Adrenal gland (tissue), 12 donors: ENCODE data around the gene KLHL14. TPM values are rescaled to one million over a fixed set of nuclear protein-coding genes. Genes with fewer than 3 reads are reported as not detected.

Source experiments
- DNase-seq, 7 donors: peaks; one replicate each; pipeline ENCODE4 v3.0.0-alpha.2; 2019 to 2020
- H3K27ac ChIP-seq, 5 donors: fragments of 200-600 bp; sonication (generic) in 4 of 5; 1 replicate in 3 of 5; 2 replicates in 2 of 5; pipeline versions ENCODE4 v1.5.1 to v1.8.0; 2016 to 2020; ENCODE audit warnings: mild to moderate bottlenecking in 1 of 5
- H3K27me3 ChIP-seq: fragments of 200-600 bp; 2 replicates; pipeline ENCODE4 v1.8.0; 2021
- H3K36me3 ChIP-seq, 2 donors: fragments of 200-600 bp; replicated peaks in 1 of 2; 1 replicate in 1 of 2; 2 replicates in 1 of 2; pipeline versions ENCODE4 v1.5.1 to v1.8.0; 2018 to 2022
- H3K4me1 ChIP-seq, 2 donors: fragments of 200-600 bp; replicated peaks in 1 of 2; 1 replicate in 1 of 2; 2 replicates in 1 of 2; pipeline versions ENCODE4 v1.5.1 to v1.8.0; 2018 to 2021
- H3K4me3 ChIP-seq, 4 donors: fragments of 200-600 bp; sonication (generic) in 3 of 4; one replicate each; pipeline ENCODE4 v1.5.1; 2016 to 2018
- H3K9me3 ChIP-seq, 3 donors: fragments of 200-600 bp; sonication (generic) in 1 of 3; replicated peaks in 1 of 3; 1 replicate in 2 of 3; 2 replicates in 1 of 3; pipeline versions ENCODE4 v1.5.1 to v1.8.0; 2016 to 2021
- POLR2A ChIP-seq, 2 donors: fragments of 450-650 bp; IDR thresholded peaks; one replicate each; pipeline ENCODE4 v1.6.1; 2017; ENCODE audit warnings: antibody characterized with exemption in 2 of 2, mild to moderate bottlenecking in 2 of 2, moderate library complexity in 1 of 2
- WGBS, 4 donors: extraction: QIAGEN DNeasy Blood & Tissue Kit in 2 of 4; methylation state at CpG; one replicate each; pipeline versions ENCODE4 v1.1.5 to v1.1.7; 2013 to 2017; 5-methylcytosine and 5-hydroxymethylcytosine counted together
- intact Hi-C, 2 donors: fragments of 100-400 bp; cut with DNase I; formaldehyde crosslinking; loops; one replicate each; pipeline versions ENCODE4 v1.14.1 to v1.15.0; 2022 to 2023
- polyA plus RNA-seq, 3 donors: library from polyadenylated mRNA; stranded (reverse); fragments of 200-250 nt in 2 of 3; fragments of 350-450 nt in 1 of 3; fragmentation: Illumina TruSeq in 1 of 3; extraction: RNeasy Lipid Tissue Mini Kit (QIAGEN cat#74804) in 1 of 3; gene quantifications; one replicate each; pipeline ENCODE4 v1.2.3, GENCODE V29; 2013 to 2014
- total RNA-seq, 9 donors: library from RNA; depleted of rRNA in 4 of 9; stranded (reverse); fragments of >200 nt in 4 of 9; fragments of 120-200 nt in 1 of 9; fragmentation: NEBNext Ultra II Directional in 1 of 9; extraction: Animal tissue kit (Norgen Biotek cat#: 25700) in 1 of 9; gene quantifications; one replicate each; pipeline versions ENCODE4 v1.1.0 to v1.2.4, GENCODE V29; 2013 to 2023
- TF ChIP-seq, protein P1 (sequence below), 6 experiments: fragments of 450-650 bp in 4 of 6; fragments of 200-600 bp in 2 of 6; sonication (generic) in 1 of 6; IDR thresholded peaks; 1 replicate in 5 of 6; 2 replicates in 1 of 6; pipeline versions ENCODE4 v1.5.1 to v1.8.0; 2016 to 2021; ENCODE audit warnings: antibody characterized with exemption in 6 of 6, mild to moderate bottlenecking in 2 of 6, moderate library complexity in 1 of 6
- donor health status: healthy with polysubstance abuse.
- donor health status: Bipolar disorder and iron deficiency.
- donor health status: DM: yes; HTN: yes; CAD: no.
- donor health status: DM: no; HTN: no; CAD: no.
- donor health status: DM: no; HTN: no; CAD: no.
- donor health status: DM: yes; HTN: yes; CAD: no.

KLHL14 gene
- total and polyA plus RNA-seq, 12 donors: 0.10 to 4.5 (median 0.32) TPM; not detected in 3

DNA sequence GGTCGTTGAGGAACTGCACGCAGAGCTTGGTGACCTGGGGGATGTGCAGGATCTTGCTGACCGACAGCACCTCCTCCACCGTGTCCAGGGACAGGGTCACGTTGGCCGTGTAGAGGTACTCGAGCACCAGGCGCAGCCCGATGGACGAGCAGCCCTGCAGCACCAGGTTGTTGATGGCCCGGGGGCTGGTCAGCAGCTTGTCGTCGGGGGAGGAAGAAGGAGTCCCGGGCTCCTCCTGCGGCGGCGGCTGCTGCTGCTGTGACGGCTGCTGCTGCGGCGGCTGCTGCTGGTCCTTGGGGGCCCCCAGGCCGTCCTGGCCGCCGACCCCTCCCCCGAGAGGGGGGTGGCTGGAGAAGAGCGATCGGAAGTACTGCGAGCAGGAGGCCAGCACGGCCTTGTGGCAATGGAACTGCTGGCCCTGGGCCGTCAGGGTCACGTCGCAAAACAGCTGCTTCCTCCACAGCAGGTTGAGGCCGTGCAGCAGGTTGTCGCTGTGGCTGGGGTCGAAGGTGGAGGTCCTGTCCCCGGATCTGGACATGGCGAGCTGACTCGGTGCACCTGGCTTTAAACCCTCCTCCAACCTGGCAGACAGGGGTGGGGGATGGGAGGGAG is 2.7 kb downstream of the KLHL14 start:
- peak overlapping the region in 1 of 4 donors; percentile 48 for H3K4me3 ChIP-seq
- no peaks in the 10 kb centered on the region for H3K36me3 ChIP-seq
- H3K9me3 ChIP-seq: no peaks in the 10 kb centered on the region
- intact Hi-C loops: no loop called here
- DNase-seq: no peak
- TF ChIP-seq POLR2A (IDR thresholded peaks at IDR 0.05): no peak
- TF ChIP-seq, protein P1, sequence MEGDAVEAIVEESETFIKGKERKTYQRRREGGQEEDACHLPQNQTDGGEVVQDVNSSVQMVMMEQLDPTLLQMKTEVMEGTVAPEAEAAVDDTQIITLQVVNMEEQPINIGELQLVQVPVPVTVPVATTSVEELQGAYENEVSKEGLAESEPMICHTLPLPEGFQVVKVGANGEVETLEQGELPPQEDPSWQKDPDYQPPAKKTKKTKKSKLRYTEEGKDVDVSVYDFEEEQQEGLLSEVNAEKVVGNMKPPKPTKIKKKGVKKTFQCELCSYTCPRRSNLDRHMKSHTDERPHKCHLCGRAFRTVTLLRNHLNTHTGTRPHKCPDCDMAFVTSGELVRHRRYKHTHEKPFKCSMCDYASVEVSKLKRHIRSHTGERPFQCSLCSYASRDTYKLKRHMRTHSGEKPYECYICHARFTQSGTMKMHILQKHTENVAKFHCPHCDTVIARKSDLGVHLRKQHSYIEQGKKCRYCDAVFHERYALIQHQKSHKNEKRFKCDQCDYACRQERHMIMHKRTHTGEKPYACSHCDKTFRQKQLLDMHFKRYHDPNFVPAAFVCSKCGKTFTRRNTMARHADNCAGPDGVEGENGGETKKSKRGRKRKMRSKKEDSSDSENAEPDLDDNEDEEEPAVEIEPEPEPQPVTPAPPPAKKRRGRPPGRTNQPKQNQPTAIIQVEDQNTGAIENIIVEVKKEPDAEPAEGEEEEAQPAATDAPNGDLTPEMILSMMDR (IDR thresholded peaks at IDR 0.05): no peak
- 0 to 3% (median 2%) methylated on average over 13 to 37 of the region's 37 CpGs for WGBS, 4 donors
- H3K27ac ChIP-seq: no peak overlapping the region
- H3K27me3 ChIP-seq: peaks cover 20% of the 10 kb centered on the region
- H3K4me1 ChIP-seq: peaks cover 0 to 11% of the 10 kb centered on the region in 2 donors

DNA sequence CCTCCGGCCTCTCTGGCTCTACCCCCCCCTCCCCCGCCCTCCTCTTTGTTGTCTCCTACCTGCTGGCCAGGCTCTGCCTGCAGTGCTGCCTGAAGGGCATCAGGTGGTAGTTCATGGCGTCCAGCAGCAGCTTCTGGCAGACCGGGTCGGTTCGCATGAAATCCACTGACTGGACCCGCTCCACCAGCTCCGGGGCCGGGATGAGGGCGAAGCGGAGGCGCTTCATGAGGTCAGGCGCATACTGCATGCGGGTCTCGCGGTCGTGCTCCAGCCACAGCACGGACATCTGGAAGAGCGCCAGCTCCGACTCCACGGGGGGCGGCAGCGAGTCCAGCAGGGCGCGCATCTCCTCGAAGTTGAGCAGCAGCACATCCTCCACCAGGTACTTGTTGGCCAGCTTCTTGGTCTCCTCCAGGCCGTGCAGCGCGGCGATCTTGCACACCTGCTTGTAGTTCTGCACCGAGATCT is 3.2 kb downstream of the KLHL14 start:
- no peak for TF ChIP-seq POLR2A (IDR thresholded peaks at IDR 0.05)
- TF ChIP-seq, protein P1 (IDR thresholded peaks at IDR 0.05): no peak
- H3K27me3 ChIP-seq: peaks cover 20% of the 10 kb centered on the region
- peak in 1 of 7 donors; percentile 14 for DNase-seq
- no peaks in the 10 kb centered on the region for H3K36me3 ChIP-seq
- intact Hi-C loops: no loop called here
- H3K4me3 ChIP-seq: no peak overlapping the region
- WGBS, 4 donors: 11 to 40% (median 17%) methylated on average over 2 to 31 of the region's 31 CpGs
- no peaks in the 10 kb centered on the region for H3K9me3 ChIP-seq
- H3K27ac ChIP-seq: no peak overlapping the region
- peaks cover 0 to 11% of the 10 kb centered on the region in 2 donors for H3K4me1 ChIP-seq

DNA sequence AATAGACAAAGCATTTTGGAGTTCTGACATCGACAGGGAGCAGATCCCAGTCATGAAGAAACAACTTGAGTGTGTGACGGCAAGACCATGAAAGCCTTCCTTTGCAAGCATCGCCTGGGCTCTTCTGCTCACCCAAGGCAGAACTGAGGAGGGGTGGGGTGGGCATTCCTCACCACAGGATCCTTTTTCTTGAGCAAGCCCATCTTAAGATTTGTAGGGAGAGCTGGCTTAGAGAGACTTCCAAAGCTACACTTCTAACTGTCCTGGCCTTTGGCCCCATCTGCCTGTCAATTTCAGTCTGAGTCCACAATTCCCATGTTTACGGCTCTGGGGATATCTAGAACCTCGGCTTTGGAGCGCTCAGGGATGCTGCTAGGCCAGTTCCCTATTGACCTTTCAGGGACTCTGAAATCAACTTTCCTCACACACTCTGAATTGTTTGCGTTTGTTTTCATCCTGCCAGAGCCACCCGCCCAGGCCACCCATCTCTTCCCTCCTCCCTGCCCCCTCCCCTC is 3.7 kb downstream of the KLHL14 start:
- H3K27me3 ChIP-seq: peaks cover 20% of the 10 kb centered on the region
- no peaks in the 10 kb centered on the region for H3K36me3 ChIP-seq
- DNase-seq: no peak
- intact Hi-C loops: no loop called here
- H3K9me3 ChIP-seq: no peaks in the 10 kb centered on the region
- no peak overlapping the region for H3K27ac ChIP-seq
- TF ChIP-seq, protein P1 (IDR thresholded peaks at IDR 0.05): no peak
- no peak for TF ChIP-seq POLR2A (IDR thresholded peaks at IDR 0.05)
- 66 to 73% (median 70%) methylated on average over 8 of the region's 8 CpGs for WGBS, 4 donors
- peaks cover 0 to 11% of the 10 kb centered on the region in 2 donors for H3K4me1 ChIP-seq
- no peak overlapping the region for H3K4me3 ChIP-seq

DNA sequence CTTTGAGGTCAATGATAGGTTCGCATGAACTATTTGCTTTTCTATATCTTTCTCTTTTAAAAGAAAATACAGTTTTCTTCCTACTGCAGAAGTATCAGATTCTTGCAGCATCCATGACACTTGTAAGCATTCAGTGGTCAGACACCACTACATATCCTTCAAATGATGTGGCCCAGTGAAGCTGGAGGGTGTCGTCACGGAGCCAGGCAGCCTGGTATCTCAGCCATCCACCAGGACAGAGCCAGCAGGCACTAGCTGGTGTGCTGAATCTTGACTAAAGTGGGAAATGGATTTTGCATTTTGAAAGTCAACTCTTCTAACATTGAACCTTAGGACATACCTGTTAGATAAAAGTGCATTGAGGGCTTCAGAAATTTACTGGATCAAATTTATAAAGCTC is 5.4 kb downstream of the KLHL14 start:
- Histone ChIP-seq H3K36me3 (no peaks in the 10 kb centered on the region), H3K9me3 (no peaks in the 10 kb centered on the region), H3K4me3 (no peak overlapping the region), H3K27ac (no peak overlapping the region), H3K4me1 (peaks cover 0 to 11% of the 10 kb centered on the region in 2 donors), H3K27me3 (peaks cover 20% of the 10 kb centered on the region)
- no peak for DNase-seq
- WGBS, 4 donors: 82 to 95% (median 87%) methylated on average over 3 of the region's 3 CpGs
- no peak for TF ChIP-seq POLR2A (IDR thresholded peaks at IDR 0.05)
- TF ChIP-seq, protein P1 (IDR thresholded peaks at IDR 0.05): no peak
- intact Hi-C loops: no loop called here
